PFSK-1 (cell line): ENCODE measurements around the gene DECR2.

Experiments used
- POLR2AphosphoS5 ChIP-seq: IDR thresholded peaks from 2 replicates; pipeline ENCODE4 v1.6.1; 2012; ENCODE audit warnings: low read depth, mild to moderate bottlenecking, control low read depth, low read length, moderate library complexity
- REST ChIP-seq, 2 experiments: IDR thresholded peaks; 2 replicates each; pipeline versions ENCODE4 v1.6.1 to v1.8.0; 2011 to 2012; ENCODE audit warnings: low read depth in 2 of 2, low read length in 2 of 2, control low read depth in 1 of 2, inconsistent platforms in 1 of 2, mild to moderate bottlenecking in 1 of 2, moderate library complexity in 1 of 2; ENCODE audit not compliant: insufficient read depth in 1 of 2
- TAF1 ChIP-seq: IDR thresholded peaks from 2 replicates; pipeline ENCODE4 v1.6.1; 2012; ENCODE audit warnings: low read length, control low read depth, borderline replicate concordance; ENCODE audit not compliant: insufficient read depth

DNA sequence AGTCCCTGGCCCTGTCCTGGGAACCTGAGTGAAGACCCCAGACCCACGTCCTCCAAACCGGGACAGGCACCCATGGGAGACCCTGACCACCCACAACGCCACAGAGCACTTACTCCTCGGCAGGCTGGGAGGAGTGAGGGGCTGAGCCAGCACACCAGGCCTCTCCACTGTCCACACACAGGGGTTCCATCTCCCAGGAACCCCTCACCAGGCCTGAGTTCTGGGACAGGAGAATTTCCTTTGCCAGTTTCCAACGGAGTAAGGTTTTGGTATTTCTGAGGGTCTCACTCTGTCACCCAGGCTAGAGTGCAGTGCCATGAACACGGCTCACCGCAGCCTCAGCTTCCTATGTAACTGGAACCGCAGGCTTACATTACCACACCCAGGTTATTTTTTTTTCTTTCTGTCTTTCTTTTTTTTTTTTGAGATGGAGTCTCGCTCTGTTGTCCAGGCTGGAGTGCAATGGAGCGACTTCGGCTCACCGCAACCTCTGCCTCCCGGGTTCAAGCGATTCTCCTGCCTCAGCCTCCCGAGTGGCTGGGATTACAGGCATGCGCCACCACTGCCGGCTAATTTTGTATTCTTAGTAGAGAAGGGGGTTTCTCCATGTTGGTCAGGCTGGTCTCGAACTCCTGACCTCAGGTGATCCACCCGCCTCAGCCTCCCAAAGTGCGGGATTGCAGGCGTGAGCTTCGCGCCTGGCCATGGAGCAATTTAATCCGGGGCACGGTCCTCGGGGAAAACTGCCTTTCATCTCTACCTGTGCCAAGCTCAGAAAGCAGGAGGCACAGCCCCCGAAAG lies 21.5 kb upstream of the DECR2 start:
- TF ChIP-seq POLR2AphosphoS5 (no peak), REST (IDR thresholded peaks at IDR 0.05; ENCODE audit: insufficient read depth in 1 of 2, low read depth in 2 of 2, low read length in 2 of 2) (no peak), TAF1 (no peak)
